Fibroblast of lung (primary cell): ENCODE measurements around the gene FGF5. TPM values are rescaled to one million over a fixed set of nuclear protein-coding genes. Genes with fewer than 3 reads are reported as not detected.
A peak's percentile ranks its signal among the peaks of the same experiment; 100 is the strongest.

Source experiments
- DNase-seq, 2 donors: peaks; one replicate each; pipeline versions ENCODE4 v3.0.0 to v3.0.0-alpha.2; 2010; ENCODE audit warnings: low read depth in 2 of 2
- H2AFZ ChIP-seq: 2 replicates; pipeline ENCODE4 v1.5.1; 2012; ENCODE audit warnings: low read length, control low read depth, inconsistent platforms
- H3K27ac ChIP-seq: 2 replicates; pipeline ENCODE4 v1.5.1; 2011; ENCODE audit warnings: low read length, control low read depth; ENCODE audit not compliant: insufficient read depth
- H3K27me3 ChIP-seq: 2 replicates; pipeline ENCODE4 v1.5.1; 2011; ENCODE audit warnings: mild to moderate bottlenecking, low read length; ENCODE audit not compliant: control insufficient read depth, insufficient read depth
- H3K36me3 ChIP-seq: 2 replicates; pipeline ENCODE4 v1.5.1; 2011; ENCODE audit warnings: low read length; ENCODE audit not compliant: control insufficient read depth, insufficient read depth
- H3K4me1 ChIP-seq: 2 replicates; pipeline ENCODE4 v1.5.1; 2011; ENCODE audit warnings: low read length; ENCODE audit not compliant: control insufficient read depth, insufficient read depth; ENCODE audit errors: extremely low read depth
- H3K4me2 ChIP-seq: 2 replicates; pipeline ENCODE4 v1.5.1; 2011; ENCODE audit warnings: low read length, control low read depth; ENCODE audit not compliant: insufficient read depth; ENCODE audit errors: extremely low read depth
- H3K4me3 ChIP-seq, 4 experiments: fragments of 200-600 bp in 1 of 4; sonication (generic) in 1 of 4; replicated peaks in 1 of 4; 2 replicates each; pipeline ENCODE4 v1.5.1; 2011 to 2016; ENCODE audit warnings: low read length in 4 of 4, low read depth in 3 of 4, mild to moderate bottlenecking in 3 of 4, control low read depth in 2 of 4, inconsistent platforms in 1 of 4, mixed read lengths in 1 of 4; ENCODE audit not compliant: insufficient read depth in 1 of 4; ENCODE audit errors: control extremely low read depth in 1 of 4
- H3K79me2 ChIP-seq: 2 replicates; pipeline ENCODE4 v1.5.1; 2012; ENCODE audit warnings: mild to moderate bottlenecking, low read length, inconsistent platforms; ENCODE audit not compliant: control insufficient read depth, insufficient read depth
- H3K9ac ChIP-seq: 2 replicates; pipeline ENCODE4 v1.5.1; 2011; ENCODE audit warnings: mild to moderate bottlenecking, low read length, control low read depth; ENCODE audit not compliant: insufficient read depth
- H3K9me3 ChIP-seq: 2 replicates; pipeline ENCODE4 v1.5.1; 2012; ENCODE audit warnings: low read depth, low read length; ENCODE audit not compliant: control insufficient read depth, insufficient read depth
- H4K20me1 ChIP-seq: 2 replicates; pipeline ENCODE4 v1.5.1; 2011; ENCODE audit warnings: low read length; ENCODE audit not compliant: control insufficient read depth, insufficient read depth; ENCODE audit errors: extremely low read depth
- CTCF ChIP-seq, 2 donors: IDR thresholded peaks in 1 of 2; conservative IDR thresholded peaks in 1 of 2; 1 replicate in 1 of 2; 2 replicates in 1 of 2; pipeline ENCODE4 v1.5.1; 2011 to 2012; ENCODE audit warnings: low read length in 2 of 2, control low read depth in 1 of 2, inconsistent platforms in 1 of 2, low read depth in 1 of 2, mild to moderate bottlenecking in 1 of 2
- EZH2 ChIP-seq: IDR thresholded peaks from 2 replicates; pipeline ENCODE4 v1.5.1; 2012; ENCODE audit warnings: low read length, control low read depth, mild to moderate bottlenecking; ENCODE audit errors: missing control alignments
- polyA plus RNA-seq, 2 donors: library from polyadenylated mRNA; depleted of rRNA in 1 of 2; stranded (reverse) in 1 of 2; unstranded in 1 of 2; fragments of >200 nt; gene quantifications; 2 replicates each; pipeline ENCODE4 v1.2.1, GENCODE V29; 2011 to 2012; ENCODE audit warnings: missing spikeins in 1 of 2
- total RNA-seq: library from RNA; depleted of rRNA; stranded (reverse); fragments of >200 nt; gene quantifications from 2 replicates; pipeline ENCODE4 v1.2.1, GENCODE V29; 2014

The FGF5 gene
- total and polyA plus RNA-seq, 2 donors (not counting 1 experiment from before 2014, with no cell fraction given) = 25.8 to 56.4 TPM

GRCh38 chr4:80306260-80306659, 39.8 kb downstream of the FGF5 start:
- no peak for TF ChIP-seq EZH2
- TF ChIP-seq CTCF (conservative IDR thresholded peaks at IDR 0.05 in 1 of 2, IDR thresholded peaks at IDR 0.05 in 1 of 2; ENCODE audit: low read depth in 1 of 2, low read length in 2 of 2) = no peak
- Histone ChIP-seq H3K9me3 (no peaks in the 10 kb centered on the region), H2AFZ (no peak overlapping the region), H3K79me2 (no peaks in the 10 kb centered on the region), H3K4me1 (peaks cover 25% of the 10 kb centered on the region), H3K27me3 (no peaks in the 10 kb centered on the region), H3K4me3 (no peak overlapping the region), H3K36me3 (no peaks in the 10 kb centered on the region), H4K20me1 (no peaks in the 10 kb centered on the region), H3K9ac (no peak overlapping the region), H3K27ac (peak overlapping the region; percentile 76), H3K4me2 (peak overlapping the region; percentile 27)
- peak in 1 of 2 donors; percentile 77 for DNase-seq

- no peaks in the 10 kb centered on the region for H3K9me3 ChIP-seq
- H3K27ac ChIP-seq = peak overlapping the region; percentile 52
- no peaks in the 10 kb centered on the region for H3K36me3 ChIP-seq
- H3K79me2 ChIP-seq = no peaks in the 10 kb centered on the region
- TF ChIP-seq CTCF (conservative IDR thresholded peaks at IDR 0.05 in 1 of 2, IDR thresholded peaks at IDR 0.05 in 1 of 2; ENCODE audit: low read depth in 1 of 2, low read length in 2 of 2) = no peak
- TF ChIP-seq EZH2 = no peak
- H3K4me3 ChIP-seq = no peak overlapping the region
- H3K4me2 ChIP-seq = peak overlapping the region; percentile 65
- H4K20me1 ChIP-seq = no peaks in the 10 kb centered on the region
- H3K27me3 ChIP-seq = no peaks in the 10 kb centered on the region
- H2AFZ ChIP-seq = no peak overlapping the region
- DNase-seq = peak in 1 of 2 donors; percentile 88
- peaks cover 25% of the 10 kb centered on the region for H3K4me1 ChIP-seq
- no peak overlapping the region for H3K9ac ChIP-seq
Observed at GRCh38 chr4:80307183-80307735, 40.8 kb downstream of the FGF5 start.

GRCh38 chr4:80307774-80308465, 41.5 kb downstream of the FGF5 start:
- Histone ChIP-seq H3K9me3 (no peaks in the 10 kb centered on the region), H3K9ac (no peak overlapping the region), H3K4me1 (peaks cover 25% of the 10 kb centered on the region), H3K79me2 (no peaks in the 10 kb centered on the region), H3K27ac (peak overlapping the region; percentile 52), H2AFZ (no peak overlapping the region), H4K20me1 (no peaks in the 10 kb centered on the region), H3K4me3 (no peak overlapping the region), H3K27me3 (no peaks in the 10 kb centered on the region), H3K4me2 (peak overlapping the region; percentile 65), H3K36me3 (no peaks in the 10 kb centered on the region)
- no peak for TF ChIP-seq EZH2
- no peak for TF ChIP-seq CTCF (conservative IDR thresholded peaks at IDR 0.05 in 1 of 2, IDR thresholded peaks at IDR 0.05 in 1 of 2; ENCODE audit: low read depth in 1 of 2, low read length in 2 of 2)
- DNase-seq = peak; percentile 52 to 87
